Left renal cortex interstitium (tissue), 4 donors: ENCODE measurements around the gene HAO1. TPM values are rescaled to one million over a fixed set of nuclear protein-coding genes. Genes with fewer than 3 reads are reported as not detected.
"Not testable (repeated sequence)": the region's sequence is repeated elsewhere in the genome, so short reads cannot be mapped to it uniquely, and the experiment has no call there.

Source experiments
- DNase-seq, 4 donors: peaks; one replicate each; pipeline ENCODE4 v3.0.0-alpha.2; 2013; ENCODE audit warnings: low read depth in 4 of 4, low spot score in 2 of 4, missing footprints in 1 of 4
- polyA plus RNA-seq, 4 donors: library from polyadenylated mRNA; unstranded; fragments of 120-200 nt; gene quantifications; one replicate each; pipeline ENCODE4 v1.2.1, GENCODE V29; 2013; ENCODE audit not compliant: insufficient read length in 4 of 4

The HAO1 gene
- polyA plus RNA-seq, 4 donors: 0.06 to 0.27 TPM; not detected in 2

- DNase-seq: no peak
Measured at GRCh38 chr20:7858734-7859250, 81.5 kb downstream of the HAO1 start.

GRCh38 chr20:7856756-7857155 is 83.5 kb downstream of the HAO1 start:
- no peak for DNase-seq

DNA sequence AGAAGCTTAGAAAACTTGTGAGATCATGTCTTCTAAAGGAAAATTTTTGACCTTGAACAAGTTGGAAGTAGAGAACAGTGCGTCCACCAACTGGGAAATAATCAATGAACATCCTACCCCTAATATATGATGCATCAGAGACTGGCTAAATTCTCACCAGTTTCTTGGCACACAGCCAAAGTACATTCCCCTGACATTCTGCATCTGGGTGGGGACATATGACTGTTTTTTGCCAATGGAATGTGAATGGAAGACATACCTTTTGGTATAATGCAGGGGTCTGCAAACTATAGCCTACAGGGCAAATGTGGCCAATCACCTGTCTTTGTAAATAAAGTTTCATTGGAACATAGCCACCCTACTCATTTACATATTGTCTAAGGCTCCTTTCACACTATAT is 84.7 kb downstream of the HAO1 start:
- DNase-seq: no peak

GRCh38 chr20:7853493-7853892 is 86.8 kb downstream of the HAO1 start:
- no peak for DNase-seq

DNA sequence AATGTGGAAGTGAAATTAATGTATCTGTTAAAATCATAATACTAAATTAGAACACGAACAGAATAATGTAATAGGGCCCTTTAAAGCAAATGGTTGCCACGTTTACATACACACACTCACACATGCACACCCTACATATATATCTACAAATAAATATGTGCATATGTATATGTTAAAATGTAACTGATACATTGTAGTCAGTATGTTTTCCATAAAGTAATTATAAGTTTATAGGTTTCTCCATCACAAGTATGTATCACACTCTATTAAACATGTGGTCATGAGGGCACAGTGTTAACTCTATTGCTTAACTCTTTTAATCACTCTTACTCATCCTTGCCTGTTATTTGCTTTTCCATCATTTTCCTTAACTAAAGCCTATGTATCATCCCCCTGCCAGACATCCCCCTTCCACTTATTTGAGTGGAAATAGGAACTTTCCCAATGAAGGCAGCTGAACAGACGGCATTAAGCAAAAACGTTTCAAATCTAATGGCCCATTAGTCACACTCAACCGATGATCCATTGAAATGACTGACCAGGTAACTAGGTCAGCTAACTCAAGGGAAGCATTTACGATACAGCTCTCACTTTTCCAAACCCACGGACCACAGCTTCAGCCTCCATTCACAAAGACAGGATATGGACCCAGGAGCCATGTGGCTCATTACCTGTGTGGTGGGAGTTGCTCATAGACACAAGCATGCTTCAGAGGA is 89.3 kb downstream of the HAO1 start:
- peak in 2 of 4 donors; percentile 4 to 23 for DNase-seq

- no peak for DNase-seq
Measured at GRCh38 chr20:7849675-7850074, 90.6 kb downstream of the HAO1 start.

DNA sequence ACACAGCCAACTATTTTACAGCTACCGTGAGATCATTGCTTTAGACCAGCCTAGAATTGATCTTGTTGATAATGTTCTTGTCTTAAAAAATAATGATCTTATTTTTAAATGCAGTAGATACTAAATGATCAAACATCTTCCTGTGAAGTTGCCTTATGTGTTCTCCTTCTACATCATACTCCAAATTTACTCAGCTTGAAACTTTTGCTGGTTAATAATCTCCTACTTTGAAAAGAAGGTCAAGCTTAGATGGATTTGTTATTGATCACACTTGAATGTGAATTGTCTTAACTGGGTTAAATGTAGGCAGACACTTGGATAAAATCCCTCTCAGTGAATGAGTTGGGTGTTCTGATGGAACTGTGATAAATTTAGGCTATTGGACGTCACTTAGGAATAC is 91.9 kb downstream of the HAO1 start:
- no peak for DNase-seq

GRCh38 chr20:7843613-7844012 is 96.6 kb downstream of the HAO1 start:
- no peak for DNase-seq

- DNase-seq: no peak
Measured at GRCh38 chr20:7841971-7842310, 98.3 kb downstream of the HAO1 start.

DNA sequence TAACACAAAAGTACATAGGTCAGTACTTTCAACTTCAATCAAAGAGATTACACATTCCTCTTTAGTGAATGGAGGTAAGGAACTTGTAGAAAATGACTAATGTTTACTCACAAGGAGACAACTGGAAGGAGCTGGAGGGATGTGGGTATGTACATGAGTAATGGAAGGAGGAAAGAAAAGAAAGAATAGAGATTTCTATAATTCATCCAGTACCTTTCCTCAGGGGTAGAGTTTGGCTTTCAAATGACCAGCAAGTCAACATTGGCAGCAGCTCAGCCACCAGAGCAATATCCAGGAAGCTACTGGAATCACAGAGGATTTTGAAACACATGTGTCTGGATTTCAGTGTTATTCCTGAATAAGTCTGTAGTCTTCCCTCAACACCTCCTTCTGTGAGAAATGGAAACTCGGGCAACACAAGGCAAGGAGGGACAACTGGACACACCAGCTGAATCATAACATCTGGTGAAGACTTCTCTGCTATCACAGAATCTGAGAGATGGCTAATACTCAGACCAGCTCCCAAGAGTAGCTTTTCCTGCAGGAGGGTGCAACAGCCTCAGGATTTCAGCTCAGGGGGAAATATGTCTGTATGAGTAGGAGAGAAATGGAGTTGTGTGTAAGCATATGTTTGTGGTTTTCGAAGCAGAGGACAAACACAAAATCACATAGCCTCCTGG is 98.8 kb downstream of the HAO1 start:
- DNase-seq: no peak

GRCh38 chr20:7836076-7836475 is 104.2 kb downstream of the HAO1 start:
- no peak for DNase-seq

DNA sequence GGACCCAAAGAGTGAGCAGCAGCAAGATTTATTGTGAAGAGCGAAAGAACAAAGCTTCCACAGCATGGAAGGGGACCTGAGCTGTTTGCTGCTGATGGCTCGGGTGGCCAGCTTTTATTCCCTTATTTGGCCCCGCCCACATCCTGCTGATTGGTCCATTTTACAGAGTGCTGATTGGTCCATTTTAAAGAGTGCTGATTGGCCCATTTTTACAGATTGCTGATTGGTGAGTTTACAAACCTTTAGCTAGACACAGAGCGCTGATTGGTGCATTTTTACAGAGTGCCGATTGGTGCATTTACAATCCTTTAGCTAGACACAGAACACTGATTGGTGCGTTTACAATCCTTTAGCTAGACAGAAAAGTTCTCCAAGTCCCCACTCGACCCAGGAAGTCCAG is 105.8 kb downstream of the HAO1 start:
- DNase-seq: not testable (repeated sequence)

Other genes with a start within 250 kb of the HAO1 start
- 100 to 1,000 TPM in 1 of 4 donors, 10 to 100 TPM in 3; 50.0 to 114 (median 74.6) TPM for gene TMX4, start 79.3 kb upstream of the HAO1 start, polyA plus RNA-seq
- 10 to 100 TPM; 35.5 to 66.8 (median 41.4) TPM for gene PLCB1, start 191.8 kb upstream of the HAO1 start, polyA plus RNA-seq